WTC11 (cell line): Measurements from ENCODE around the gene HECTD4.

ENCODE experiments used
- ATF6 ChIP-seq: sonication (generic); formaldehyde crosslinking; IDR thresholded peaks from 2 replicates; pipeline ENCODE4 v1.8.1; 2023; ENCODE audit warnings: mild to moderate bottlenecking, missing genetic modification reagents
- CTCF ChIP-seq: fragments of 200-600 bp; IDR thresholded peaks from 2 replicates; pipeline ENCODE4 v1.8.0; 2022; ENCODE audit warnings: antibody characterized with exemption
- E2F5 ChIP-seq: sonication (generic); formaldehyde crosslinking; IDR thresholded peaks from 2 replicates; pipeline ENCODE4 v1.8.1; 2022; ENCODE audit warnings: mild to moderate bottlenecking, moderate library complexity, missing genetic modification reagents
- FOXP4 ChIP-seq: sonication (generic); formaldehyde crosslinking; IDR thresholded peaks from 2 replicates; pipeline ENCODE4 v1.8.0; 2022; ENCODE audit warnings: mild to moderate bottlenecking, missing genetic modification reagents
- GABPB1 ChIP-seq: sonication (generic); formaldehyde crosslinking; IDR thresholded peaks from 2 replicates; pipeline ENCODE4 v1.8.1; 2023; ENCODE audit warnings: mild to moderate bottlenecking, missing genetic modification reagents
- GRHL2 ChIP-seq: fragments of 250-450 bp; sonication (Bioruptor Pico); IDR thresholded peaks from 2 replicates; pipeline ENCODE4 v1.8.0; 2022; ENCODE audit warnings: mild to moderate bottlenecking, moderate library complexity; ENCODE audit not compliant: insufficient replicate concordance, severe bottlenecking
- JUN ChIP-seq: sonication (generic); formaldehyde crosslinking; IDR thresholded peaks from 2 replicates; pipeline ENCODE4 v1.8.0; 2023; ENCODE audit warnings: mild to moderate bottlenecking, missing genetic modification reagents
- NR2C2 ChIP-seq: sonication (generic); formaldehyde crosslinking; IDR thresholded peaks from 2 replicates; pipeline ENCODE4 v1.8.0; 2022; ENCODE audit warnings: mild to moderate bottlenecking, missing genetic modification reagents
- RELA ChIP-seq: sonication (generic); formaldehyde crosslinking; IDR thresholded peaks from 2 replicates; pipeline ENCODE4 v1.8.1; 2022; ENCODE audit warnings: missing genetic modification reagents, mild to moderate bottlenecking, borderline replicate concordance
- STAT6 ChIP-seq: sonication (generic); formaldehyde crosslinking; conservative IDR thresholded peaks from 2 replicates; pipeline ENCODE4 v1.8.1; 2023; ENCODE audit warnings: mild to moderate bottlenecking, low read depth, missing genetic modification reagents, moderate library complexity
- ZMAT4 ChIP-seq: fragments of 250-450 bp; sonication (Bioruptor Pico); IDR thresholded peaks from 2 replicates; pipeline ENCODE4 v1.9.0; 2021; ENCODE audit warnings: mild to moderate bottlenecking
- ZNF121 ChIP-seq: sonication (generic); formaldehyde crosslinking; IDR thresholded peaks from 2 replicates; pipeline ENCODE4 v1.8.0; 2023; ENCODE audit warnings: missing genetic modification reagents
- ZNF423 ChIP-seq: fragments of 250-450 bp; sonication (Bioruptor Pico); IDR thresholded peaks from 2 replicates; pipeline ENCODE4 v2.1.2; 2022; ENCODE audit warnings: mild to moderate bottlenecking, moderate library complexity

GRCh38 chr12:112241176-112241575, 141.1 kb downstream of the HECTD4 start:
- no peak for TF ChIP-seq STAT6
- TF ChIP-seq CTCF = no peak
- no peak for TF ChIP-seq GABPB1 (CRISPR knock-in tag)
- no peak for TF ChIP-seq RELA (CRISPR knock-in tag)
- no peak for TF ChIP-seq JUN
- TF ChIP-seq ZNF121 (CRISPR knock-in tag) = no peak
- no peak for TF ChIP-seq ZNF423 (CRISPR knock-in tag)
- TF ChIP-seq ATF6 (CRISPR knock-in tag) = no peak
- TF ChIP-seq NR2C2 (CRISPR knock-in tag) = no peak
- TF ChIP-seq E2F5 (CRISPR knock-in tag) = no peak
- no peak for TF ChIP-seq GRHL2 (CRISPR knock-in tag)
- TF ChIP-seq FOXP4 (CRISPR knock-in tag) = no peak
- no peak for TF ChIP-seq ZMAT4 (CRISPR knock-in tag)
